Right ventricle myocardium superior (tissue), 1 donor: ENCODE results near the gene ATM. TPM values are rescaled to one million over a fixed set of nuclear protein-coding genes. Genes with fewer than 3 reads are reported as not detected.
A peak's percentile ranks its signal among the peaks of the same experiment; 100 is the strongest.

Experiments used
- ATAC-seq: fragments of 200-7000 bp; cut with Tn5 transposase; one replicate; pipeline ENCODE4 v1.9.1; 2020; ENCODE audit warnings: mild to moderate bottlenecking; ENCODE audit not compliant: poor library complexity
- DNase-seq: peaks from one replicate; pipeline ENCODE4 v3.0.0-alpha.2; 2020
- intact Hi-C: fragments of 100-400 bp; cut with DNase I; formaldehyde crosslinking; loops from one replicate; pipeline ENCODE4 v1.11.2; 2022
- long read RNA-seq: library from polyadenylated mRNA; unstranded; transcript quantifications from one replicate; pipeline ENCODE4 v2.0.0, GENCODE V29; 2021
- total RNA-seq: library from RNA; stranded (reverse); fragmentation: NEBNext Ultra II Directional; extraction: Animal tissue kit (Norgen Biotek cat#: 25700); gene quantifications from one replicate; pipeline ENCODE4 v1.2.1, GENCODE V29; 2021
- donor health status: DM: no; HTN: yes; CAD: no; lungs with severe emphysema.

Gene ATM, protein sequence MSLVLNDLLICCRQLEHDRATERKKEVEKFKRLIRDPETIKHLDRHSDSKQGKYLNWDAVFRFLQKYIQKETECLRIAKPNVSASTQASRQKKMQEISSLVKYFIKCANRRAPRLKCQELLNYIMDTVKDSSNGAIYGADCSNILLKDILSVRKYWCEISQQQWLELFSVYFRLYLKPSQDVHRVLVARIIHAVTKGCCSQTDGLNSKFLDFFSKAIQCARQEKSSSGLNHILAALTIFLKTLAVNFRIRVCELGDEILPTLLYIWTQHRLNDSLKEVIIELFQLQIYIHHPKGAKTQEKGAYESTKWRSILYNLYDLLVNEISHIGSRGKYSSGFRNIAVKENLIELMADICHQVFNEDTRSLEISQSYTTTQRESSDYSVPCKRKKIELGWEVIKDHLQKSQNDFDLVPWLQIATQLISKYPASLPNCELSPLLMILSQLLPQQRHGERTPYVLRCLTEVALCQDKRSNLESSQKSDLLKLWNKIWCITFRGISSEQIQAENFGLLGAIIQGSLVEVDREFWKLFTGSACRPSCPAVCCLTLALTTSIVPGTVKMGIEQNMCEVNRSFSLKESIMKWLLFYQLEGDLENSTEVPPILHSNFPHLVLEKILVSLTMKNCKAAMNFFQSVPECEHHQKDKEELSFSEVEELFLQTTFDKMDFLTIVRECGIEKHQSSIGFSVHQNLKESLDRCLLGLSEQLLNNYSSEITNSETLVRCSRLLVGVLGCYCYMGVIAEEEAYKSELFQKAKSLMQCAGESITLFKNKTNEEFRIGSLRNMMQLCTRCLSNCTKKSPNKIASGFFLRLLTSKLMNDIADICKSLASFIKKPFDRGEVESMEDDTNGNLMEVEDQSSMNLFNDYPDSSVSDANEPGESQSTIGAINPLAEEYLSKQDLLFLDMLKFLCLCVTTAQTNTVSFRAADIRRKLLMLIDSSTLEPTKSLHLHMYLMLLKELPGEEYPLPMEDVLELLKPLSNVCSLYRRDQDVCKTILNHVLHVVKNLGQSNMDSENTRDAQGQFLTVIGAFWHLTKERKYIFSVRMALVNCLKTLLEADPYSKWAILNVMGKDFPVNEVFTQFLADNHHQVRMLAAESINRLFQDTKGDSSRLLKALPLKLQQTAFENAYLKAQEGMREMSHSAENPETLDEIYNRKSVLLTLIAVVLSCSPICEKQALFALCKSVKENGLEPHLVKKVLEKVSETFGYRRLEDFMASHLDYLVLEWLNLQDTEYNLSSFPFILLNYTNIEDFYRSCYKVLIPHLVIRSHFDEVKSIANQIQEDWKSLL (N-terminal part only)
- total RNA-seq, result 27.1 TPM
- long read RNA-seq, partial matches to known transcripts, result 0 of 6 reads
- long read RNA-seq, other reads (novel, unspliced or antisense), result 5 of 6 reads

DNA sequence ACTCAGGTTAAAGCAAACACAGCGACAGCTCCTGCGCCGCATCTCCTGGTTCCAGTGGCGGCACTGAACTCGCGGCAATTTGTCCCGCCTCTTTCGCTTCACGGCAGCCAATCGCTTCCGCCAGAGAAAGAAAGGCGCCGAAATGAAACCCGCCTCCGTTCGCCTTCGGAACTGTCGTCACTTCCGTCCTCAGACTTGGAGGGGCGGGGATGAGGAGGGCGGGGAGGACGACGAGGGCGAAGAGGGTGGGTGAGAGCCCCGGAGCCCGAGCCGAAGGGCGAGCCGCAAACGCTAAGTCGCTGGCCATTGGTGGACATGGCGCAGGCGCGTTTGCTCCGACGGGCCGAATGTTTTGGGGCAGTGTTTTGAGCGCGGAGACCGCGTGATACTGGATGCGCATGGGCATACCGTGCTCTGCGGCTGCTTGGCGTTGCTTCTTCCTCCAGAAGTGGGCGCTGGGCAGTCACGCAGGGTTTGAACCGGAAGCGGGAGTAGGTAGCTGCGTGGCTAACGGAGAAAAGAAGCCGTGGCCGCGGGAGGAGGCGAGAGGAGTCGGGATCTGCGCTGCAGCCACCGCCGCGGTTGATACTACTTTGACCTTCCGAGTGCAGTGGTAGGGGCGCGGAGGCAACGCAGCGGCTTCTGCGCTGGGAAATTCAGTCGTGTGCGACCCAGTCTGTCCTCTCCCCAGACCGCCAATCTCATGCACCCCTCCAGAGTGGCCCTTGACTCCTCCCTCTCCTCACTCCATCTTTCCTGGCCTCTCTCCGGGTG is at the start of gene ATM, which contains the start of gene NPAT:
Gene ATM, plus strand, starts transcription at position 494 of the 774 bp plus-strand sequence. CDS start 4,558 bp downstream, outside the sequence.
Gene NPAT, minus strand, starts transcription at position 65 of the 774 bp plus-strand sequence. CDS start 102 bp downstream, outside the sequence.
- peak; percentile 100 for DNase-seq
- peak; percentile 97 for ATAC-seq
- intact Hi-C loops, result no loop called here

DNA sequence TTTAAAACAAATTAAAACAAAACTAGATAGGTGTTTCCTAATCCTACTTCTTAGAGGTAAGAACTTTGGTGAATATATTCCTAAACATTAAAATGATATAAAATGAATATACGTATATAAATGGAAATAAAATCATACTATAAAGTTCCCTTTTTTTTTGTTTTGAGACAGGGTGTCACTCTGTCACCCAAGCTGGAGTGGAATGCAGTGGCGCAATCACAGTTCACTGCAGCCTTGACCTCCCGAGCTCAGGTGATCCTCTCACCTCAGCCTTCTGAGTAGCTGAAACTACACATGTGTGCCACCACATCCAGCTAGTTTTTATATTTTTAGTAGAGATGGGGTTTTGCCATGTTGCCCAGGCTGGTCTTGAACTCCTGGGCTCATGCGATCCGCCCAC is 45.3 kb upstream of the ATM start:
- DNase-seq (no peak), ATAC-seq (no peak)
- intact Hi-C loops, result no loop called here

DNA sequence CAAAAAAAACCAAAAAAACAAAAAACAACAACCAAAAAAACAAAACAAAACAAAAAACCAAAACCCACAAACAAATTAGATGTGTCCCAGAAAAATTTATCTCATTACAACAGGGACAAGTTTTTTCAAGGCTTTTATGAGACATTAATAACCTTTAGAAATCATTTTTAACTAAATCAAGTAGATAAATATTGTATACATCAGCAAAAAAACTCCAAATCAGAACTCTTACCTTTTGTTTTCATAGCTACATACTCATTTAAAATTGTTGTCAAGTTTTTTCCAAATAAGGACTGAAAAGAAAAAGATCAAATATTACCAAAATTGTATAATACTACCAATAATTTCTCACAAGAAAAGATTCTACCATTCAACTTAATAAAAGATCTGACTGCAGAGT is 29.1 kb upstream of the ATM start:
- no peak for ATAC-seq
- no peak for DNase-seq
- intact Hi-C loops, result no loop called here

DNA sequence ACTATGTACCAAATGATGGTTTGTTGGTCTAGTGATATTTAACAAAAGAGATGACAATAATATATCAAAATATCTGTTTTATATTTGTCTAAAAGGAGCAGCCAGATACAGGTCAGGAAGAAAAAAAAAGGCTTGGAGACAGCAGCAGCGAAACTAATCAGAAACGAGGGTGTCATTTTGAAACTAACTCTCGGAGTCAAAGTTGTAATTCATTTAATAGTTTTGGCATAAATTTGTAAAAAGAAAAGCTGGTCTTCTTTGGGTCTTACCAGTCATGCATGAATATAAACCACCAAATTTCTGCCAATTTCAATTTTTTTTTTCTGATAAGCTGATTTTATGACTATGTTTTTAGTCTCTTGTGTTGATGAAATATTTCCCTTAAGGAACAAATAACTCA is 26.0 kb upstream of the ATM start:
- intact Hi-C loops, result no loop called here
- no peak for ATAC-seq
- DNase-seq, result no peak

DNA sequence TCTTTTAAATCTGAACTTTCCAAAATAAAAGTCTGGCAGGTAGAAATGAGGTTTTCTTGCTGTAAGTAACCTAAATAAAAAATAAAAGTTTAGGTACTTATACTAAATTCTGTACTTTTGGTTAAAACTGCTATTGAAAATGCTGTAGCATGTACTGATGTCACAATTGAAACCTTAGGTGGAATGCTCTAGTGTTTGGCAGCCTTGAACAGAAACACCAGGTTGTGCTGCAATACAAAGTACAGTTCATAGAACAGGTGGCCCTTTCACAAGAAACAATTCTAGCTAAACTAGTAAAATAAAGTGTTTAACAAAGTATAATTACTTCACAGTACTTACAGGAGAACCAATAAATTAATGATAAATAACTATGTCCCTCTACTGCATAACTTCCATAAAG is 25.5 kb upstream of the ATM start:
- DNase-seq, result no peak
- ATAC-seq, result no peak
- intact Hi-C loops, result no loop called here

DNA sequence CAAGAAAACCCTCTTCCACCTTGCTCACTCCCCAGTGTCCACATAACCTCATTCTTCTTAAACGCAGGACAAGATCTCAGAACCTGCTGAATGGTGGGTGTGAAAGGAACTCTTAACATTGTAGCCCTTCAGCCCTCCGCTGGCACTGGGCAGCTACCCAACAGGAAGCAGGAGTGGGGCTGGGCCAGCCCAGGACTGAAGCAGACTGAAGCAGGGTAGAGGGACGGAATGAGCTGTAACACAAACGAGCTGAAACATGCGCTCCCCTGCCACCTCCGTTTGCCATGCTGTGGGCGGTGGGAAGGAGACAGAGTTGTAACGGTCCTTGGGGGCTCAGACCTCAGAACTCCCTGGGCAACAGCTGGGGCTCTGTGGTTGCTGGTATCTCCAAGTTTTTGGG is 24.0 kb upstream of the ATM start:
- ATAC-seq (peak; percentile 27), DNase-seq (peak; percentile 47)
- intact Hi-C loops, result no loop called here

DNA sequence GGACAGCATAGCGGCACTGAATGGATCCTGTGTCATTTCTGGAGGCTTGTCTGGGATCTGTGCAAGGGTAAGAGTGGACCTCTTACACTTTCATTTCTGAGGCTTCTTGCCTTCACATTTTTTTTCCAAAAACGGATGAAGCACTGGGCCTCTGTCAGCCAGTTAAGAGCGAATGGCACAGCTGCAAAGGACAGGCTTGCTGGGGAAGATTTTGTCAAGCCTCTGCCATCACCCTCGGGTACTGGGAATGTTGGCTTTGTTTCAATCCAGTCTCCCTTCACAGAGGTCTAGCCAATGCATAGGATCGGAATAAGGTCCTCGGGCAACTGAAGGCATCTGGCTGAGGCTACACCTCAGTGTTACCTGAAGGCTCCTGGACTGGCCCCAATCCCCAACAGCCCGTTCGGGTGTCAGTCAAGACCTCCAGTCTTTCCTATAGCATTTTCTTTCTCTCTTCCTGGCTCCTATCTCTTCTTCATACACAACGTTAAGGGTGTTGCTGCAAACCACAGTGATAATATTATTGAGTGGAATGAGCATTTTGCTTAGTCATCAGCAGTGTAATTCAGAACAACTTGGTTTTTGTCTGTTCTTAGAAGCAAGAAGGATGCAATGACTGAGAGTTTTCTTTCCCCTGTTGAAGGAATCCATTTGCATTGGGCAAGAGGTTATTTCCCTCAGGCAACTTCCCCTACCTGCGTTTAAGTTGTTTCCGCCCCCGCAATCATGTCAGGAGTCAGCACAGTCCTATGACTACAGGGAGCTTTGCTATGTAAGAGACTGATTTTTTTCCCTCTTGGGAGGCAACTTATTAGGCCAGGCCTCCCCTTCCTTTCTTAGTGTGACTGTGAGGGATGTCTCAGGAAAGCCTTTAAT is 23.2 kb upstream of the ATM start:
- ATAC-seq (no peak), DNase-seq (no peak)
- intact Hi-C loops, result no loop called here

DNA sequence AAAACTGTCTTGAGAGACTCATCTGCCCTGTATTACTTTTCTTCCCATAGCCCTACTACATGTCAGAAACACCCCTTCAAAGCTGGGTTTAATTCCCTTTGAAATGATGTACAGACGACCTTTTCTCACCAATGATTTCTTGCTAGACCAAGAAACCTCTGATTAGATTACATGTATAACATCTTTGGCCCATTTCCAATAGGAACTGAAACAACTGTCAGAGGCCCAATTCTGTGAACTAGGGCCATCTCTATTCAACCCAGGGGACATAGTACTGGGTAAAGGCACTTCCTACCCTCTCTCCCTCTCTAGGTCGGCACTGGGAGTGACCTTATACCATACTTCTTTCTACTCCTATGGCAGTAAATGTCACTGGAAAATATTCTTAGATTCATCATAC is 19.8 kb upstream of the ATM start:
- intact Hi-C loops, result no loop called here

DNA sequence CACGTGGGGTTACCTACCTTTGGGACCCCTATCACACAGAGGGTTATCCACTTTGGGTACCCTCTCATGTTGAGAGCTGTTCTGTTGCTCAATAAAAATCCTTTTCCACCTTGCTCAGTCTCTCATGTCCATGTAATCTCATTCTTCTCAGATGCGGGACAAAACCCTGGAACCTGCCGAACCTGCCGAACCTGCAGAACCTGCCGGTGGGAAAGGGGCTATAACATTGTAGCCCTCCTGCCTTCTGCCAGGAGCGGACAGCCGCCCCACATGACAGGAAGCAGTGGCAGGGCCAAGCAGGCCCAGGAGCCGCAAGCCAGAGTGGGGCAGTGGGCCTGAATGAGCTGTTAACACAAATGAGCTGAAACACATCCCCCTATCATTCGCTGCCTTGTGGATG is 18.5 kb upstream of the ATM start:
- ATAC-seq (no peak), DNase-seq (no peak)
- intact Hi-C loops, result no loop called here

More for the DNA sequence above, 19.8 kb upstream of the ATM start:
- ATAC-seq (no peak), DNase-seq (no peak)

DNA sequence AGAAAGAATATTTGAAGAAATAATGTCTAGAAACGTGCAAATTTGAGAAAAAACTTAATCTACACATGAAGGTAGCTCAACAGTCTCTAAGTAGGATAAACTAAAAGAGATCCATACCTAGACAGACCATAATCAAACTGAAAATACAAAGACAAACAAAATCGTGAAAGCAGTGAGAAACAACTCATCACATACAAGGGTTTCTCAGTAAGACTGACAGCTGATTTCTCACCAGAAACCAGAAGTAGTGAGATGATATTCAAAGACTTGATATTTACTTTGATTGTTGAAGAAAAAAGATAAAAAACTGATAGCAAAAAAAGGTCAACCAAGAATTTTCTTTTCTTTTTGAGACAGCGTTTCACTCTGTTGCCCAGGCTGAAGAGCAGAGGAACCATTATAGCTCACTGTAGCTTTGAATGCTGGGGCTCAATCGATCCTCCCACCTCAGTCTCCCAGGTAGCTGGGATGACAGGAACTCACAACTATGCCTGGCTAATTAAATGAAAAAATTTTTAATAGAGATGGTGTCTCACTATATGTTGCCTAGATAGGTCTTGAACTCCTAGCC is 17.9 kb upstream of the ATM start:
- ATAC-seq (no peak), DNase-seq (no peak)
- intact Hi-C loops, result no loop called here

DNA sequence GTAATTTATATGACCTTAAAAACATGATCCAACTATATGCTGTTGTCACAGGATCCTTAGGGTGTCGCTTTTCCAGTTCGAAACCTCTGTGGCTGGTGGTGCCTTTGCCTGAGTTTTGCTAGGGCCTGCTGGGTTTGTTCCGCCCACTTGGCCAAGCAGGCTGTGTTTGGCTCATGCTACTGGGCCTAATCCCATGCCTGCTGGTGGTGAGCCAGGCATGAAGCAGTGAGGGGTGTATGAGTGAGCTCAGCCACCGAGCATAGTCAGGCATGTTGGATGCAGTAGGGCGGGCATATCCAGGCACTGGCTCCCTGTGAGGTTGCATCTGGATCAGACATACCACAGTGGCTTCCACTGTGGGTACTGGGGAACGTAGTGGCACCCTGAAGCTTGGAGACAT is 16.7 kb upstream of the ATM start:
- intact Hi-C loops, result no loop called here
- ATAC-seq (peak; percentile 75), DNase-seq (peak; percentile 63)

DNA sequence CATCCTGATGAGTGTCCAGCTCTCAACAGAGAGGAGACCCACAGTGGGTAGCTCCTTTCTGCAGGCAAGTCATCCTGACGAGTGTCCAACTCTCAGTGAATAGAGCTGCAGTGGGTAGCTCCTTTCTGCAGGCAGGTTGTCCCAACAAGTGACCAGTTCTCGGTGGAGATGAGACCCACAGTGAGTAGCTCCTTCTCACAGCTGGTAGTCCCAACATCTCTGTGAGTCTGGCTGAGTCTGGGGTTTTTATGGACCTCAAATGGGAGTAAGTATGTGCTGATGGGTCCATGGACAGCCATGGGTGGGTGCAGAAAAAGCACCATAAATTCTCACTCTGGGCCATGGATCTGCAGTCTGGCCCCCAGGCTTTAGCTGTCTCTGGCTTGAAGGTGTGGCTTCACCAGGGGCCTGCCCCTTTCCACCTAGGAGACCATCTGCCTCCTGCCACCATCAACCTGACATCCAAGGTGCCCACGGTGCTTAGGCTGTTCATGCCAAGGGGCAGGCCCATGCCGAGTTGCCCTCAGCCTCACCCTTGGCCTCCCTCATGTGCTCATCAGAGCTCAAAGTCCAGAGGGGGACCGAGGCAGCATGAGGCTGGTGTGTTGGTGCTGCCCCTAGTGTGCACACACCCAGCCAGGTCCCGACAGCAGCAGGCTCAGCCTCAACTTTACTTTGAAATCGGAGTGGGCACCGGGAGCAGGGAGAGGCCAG is 15.7 kb upstream of the ATM start:
- intact Hi-C loops, result no loop called here
- DNase-seq (no peak), ATAC-seq (no peak)

DNA sequence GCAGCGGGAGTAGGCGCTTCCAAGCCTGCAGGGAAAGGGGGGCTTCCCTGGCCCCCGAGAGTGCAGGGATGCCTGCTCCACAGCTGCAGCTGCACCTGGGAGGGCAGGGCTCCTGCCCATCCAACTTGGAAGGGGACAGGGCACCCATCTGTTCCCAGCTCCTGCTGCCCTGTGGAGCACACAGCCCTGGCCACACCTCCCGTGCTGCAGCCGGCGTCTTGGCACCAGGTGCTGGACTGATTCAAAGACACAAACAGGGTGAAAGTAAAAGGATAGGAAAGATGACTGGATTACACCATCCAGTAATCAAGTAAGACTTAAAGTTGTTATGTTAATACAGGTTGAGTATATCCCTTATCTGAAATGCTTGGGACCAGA is 15.2 kb upstream of the ATM start:
- ATAC-seq (no peak), DNase-seq (no peak)
- intact Hi-C loops, result no loop called here

DNA sequence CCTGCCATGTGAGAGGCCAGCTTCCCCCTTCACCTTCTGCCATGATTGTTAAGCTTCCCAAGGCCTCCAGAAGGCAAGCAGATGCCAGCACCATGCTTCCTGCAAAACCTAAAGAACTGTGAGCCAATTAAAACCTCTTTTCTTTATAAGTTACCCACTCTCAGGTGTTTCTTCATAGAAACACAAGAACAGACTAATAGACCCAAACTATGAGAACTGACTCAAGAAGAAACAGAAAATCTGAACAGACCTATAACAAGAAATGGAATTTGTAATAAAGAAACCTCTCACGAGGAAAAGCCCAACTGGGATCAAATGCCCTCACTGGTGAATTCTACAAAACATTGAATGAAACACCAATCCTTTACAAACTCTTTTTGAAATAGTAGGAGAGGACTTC is 12.4 kb upstream of the ATM start:
- intact Hi-C loops, result no loop called here
- DNase-seq, result no peak
- ATAC-seq, result no peak

DNA sequence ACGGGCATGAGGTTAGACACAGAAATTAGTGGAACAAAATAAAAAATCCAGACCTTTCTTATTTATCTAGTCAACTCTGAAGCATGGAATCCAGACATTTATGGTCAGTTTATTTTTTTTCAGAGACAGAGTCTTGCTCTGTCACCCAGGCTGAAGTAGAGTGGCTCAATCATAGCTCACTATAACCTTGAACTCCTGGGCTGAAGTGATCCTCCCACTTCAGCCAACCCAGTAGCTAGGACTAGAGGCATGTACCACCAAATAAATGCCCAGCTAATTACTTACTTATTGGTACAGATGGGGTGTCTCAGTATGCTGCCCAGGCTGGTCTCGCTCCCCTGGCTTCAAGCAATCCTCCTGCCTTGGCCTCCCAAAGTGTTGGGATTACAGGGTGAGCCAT is 9.1 kb upstream of the ATM start:
- DNase-seq (no peak), ATAC-seq (no peak)
- intact Hi-C loops, result no loop called here

DNA sequence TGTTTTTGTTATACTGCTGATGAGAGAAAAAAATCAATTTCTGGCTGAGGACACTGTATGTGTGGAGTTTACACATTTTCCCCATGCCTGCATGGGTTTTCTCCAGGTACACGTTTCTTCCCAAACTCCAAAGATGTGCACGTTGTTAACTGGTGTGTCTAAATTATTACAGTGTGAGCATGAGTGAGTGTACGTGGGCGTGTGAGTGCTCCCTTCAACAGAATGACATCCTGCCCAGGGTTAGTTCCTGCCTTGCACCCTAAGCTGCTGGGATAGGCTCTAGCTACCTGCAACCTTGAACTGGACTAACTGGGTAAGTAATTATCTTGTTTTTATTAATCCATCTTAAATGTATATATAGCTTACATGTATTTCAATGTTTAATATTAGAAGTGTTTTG is 5.9 kb upstream of the ATM start:
- intact Hi-C loops, result no loop called here

More for the DNA sequence above, 5.9 kb upstream of the ATM start:
- DNase-seq (no peak), ATAC-seq (no peak)
